NB4 (cell line): ENCODE data around the gene HERC5.

Experiments used
- CTCF ChIP-seq: IDR thresholded peaks from one replicate; pipeline ENCODE4 v1.5.1; 2012; ENCODE audit warnings: low read depth, low read length
- TF ChIP-seq, protein P1 (sequence below): IDR thresholded peaks from 2 replicates; pipeline ENCODE4 v1.6.1; 2011; ENCODE audit warnings: low read depth, low read length

- no peak for TF ChIP-seq CTCF
- TF ChIP-seq, protein P1, sequence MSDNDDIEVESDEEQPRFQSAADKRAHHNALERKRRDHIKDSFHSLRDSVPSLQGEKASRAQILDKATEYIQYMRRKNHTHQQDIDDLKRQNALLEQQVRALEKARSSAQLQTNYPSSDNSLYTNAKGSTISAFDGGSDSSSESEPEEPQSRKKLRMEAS: no peak
Observed at GRCh38 chr4:88522702-88523324, 65.9 kb downstream of the HERC5 start.
